Measurements from ENCODE around the gene PDGFC.
"Not testable (repeated sequence)": the region's sequence is repeated elsewhere in the genome, so short reads cannot be mapped to it uniquely, and the experiment has no call there.

PDGFC gene

GRCh38 chr4:156941940-156942548 lies 29.6 kb downstream of the PDGFC start:
- no peaks in the 10 kb centered on the region for H3K27me3 Mint-ChIP-seq
- H3K9me3 Mint-ChIP-seq, result peaks cover 8% of the 10 kb centered on the region
- no peak overlapping the region for H3K27ac Mint-ChIP-seq (ENCODE audit: low read depth)

GRCh38 chr4:156939801-156940200 lies 31.8 kb downstream of the PDGFC start:
- no peak for DNase-seq (ENCODE audit: low spot score in 2 of 2)
- Mint-ChIP-seq H3K27me3 (no peaks in the 10 kb centered on the region), H3K9me3 (peaks cover 13% of the 10 kb centered on the region), H3K4me3 (no peak overlapping the region), H3K4me1 (no peaks in the 10 kb centered on the region), H3K36me3 (ENCODE audit: insufficient read depth) (no peaks in the 10 kb centered on the region), H3K27ac (ENCODE audit: low read depth) (no peak overlapping the region)
- ATAC-seq (replicated peaks; ENCODE audit: extremely low read depth, poor library complexity, severe bottlenecking), result no peak

More at GRCh38 chr4:156941940-156942548, 29.6 kb downstream of the PDGFC start:
- H3K4me1 Mint-ChIP-seq, result no peaks in the 10 kb centered on the region
- ATAC-seq (replicated peaks; ENCODE audit: extremely low read depth, poor library complexity, severe bottlenecking) (no peak), DNase-seq (ENCODE audit: low spot score in 2 of 2) (no peak)
- no peak overlapping the region for H3K4me3 Mint-ChIP-seq
- H3K36me3 Mint-ChIP-seq (ENCODE audit: insufficient read depth), result no peaks in the 10 kb centered on the region

- DNase-seq (ENCODE audit: low spot score in 2 of 2) (no peak), ATAC-seq (replicated peaks; ENCODE audit: extremely low read depth, poor library complexity, severe bottlenecking) (no peak)
- Mint-ChIP-seq H3K36me3 (ENCODE audit: insufficient read depth) (no peaks in the 10 kb centered on the region), H3K27ac (ENCODE audit: low read depth) (no peak overlapping the region), H3K4me3 (no peak overlapping the region), H3K4me1 (no peaks in the 10 kb centered on the region), H3K9me3 (peaks cover 8% of the 10 kb centered on the region), H3K27me3 (no peaks in the 10 kb centered on the region)
Measured at GRCh38 chr4:156939139-156939538, 32.5 kb downstream of the PDGFC start.

GRCh38 chr4:156934259-156934635 lies 37.4 kb downstream of the PDGFC start:
- DNase-seq (ENCODE audit: low spot score in 2 of 2), result no peak
- no peaks in the 10 kb centered on the region for H3K27me3 Mint-ChIP-seq
- no peaks in the 10 kb centered on the region for H3K36me3 Mint-ChIP-seq (ENCODE audit: insufficient read depth)
- peaks cover 13% of the 10 kb centered on the region for H3K9me3 Mint-ChIP-seq
- ATAC-seq (replicated peaks; ENCODE audit: extremely low read depth, poor library complexity, severe bottlenecking), result no peak
- no peak overlapping the region for H3K4me3 Mint-ChIP-seq
- no peak overlapping the region for H3K27ac Mint-ChIP-seq (ENCODE audit: low read depth)
- H3K4me1 Mint-ChIP-seq, result no peaks in the 10 kb centered on the region

- no peaks in the 10 kb centered on the region for H3K27me3 Mint-ChIP-seq
- H3K9me3 Mint-ChIP-seq, result peaks cover 13% of the 10 kb centered on the region
- no peaks in the 10 kb centered on the region for H3K36me3 Mint-ChIP-seq (ENCODE audit: insufficient read depth)
- no peak for DNase-seq (ENCODE audit: low spot score in 2 of 2)
- no peak overlapping the region for H3K27ac Mint-ChIP-seq (ENCODE audit: low read depth)
- no peak overlapping the region for H3K4me3 Mint-ChIP-seq
- ATAC-seq (replicated peaks; ENCODE audit: extremely low read depth, poor library complexity, severe bottlenecking), result no peak
- H3K4me1 Mint-ChIP-seq, result no peaks in the 10 kb centered on the region
Measured at GRCh38 chr4:156933633-156934258, 37.9 kb downstream of the PDGFC start.

GRCh38 chr4:156932360-156932759 lies 39.2 kb downstream of the PDGFC start:
- not testable (repeated sequence) for H3K4me3 Mint-ChIP-seq; H3K27me3 Mint-ChIP-seq; H3K36me3 Mint-ChIP-seq (ENCODE audit: insufficient read depth); DNase-seq (ENCODE audit: low spot score in 2 of 2); H3K27ac Mint-ChIP-seq (ENCODE audit: low read depth); H3K4me1 Mint-ChIP-seq; ATAC-seq (replicated peaks; ENCODE audit: extremely low read depth, poor library complexity, severe bottlenecking)
- peaks cover 23% of the 10 kb centered on the region for H3K9me3 Mint-ChIP-seq

- no peak for DNase-seq (ENCODE audit: low spot score in 2 of 2)
- Mint-ChIP-seq H3K27ac (ENCODE audit: low read depth) (no peak overlapping the region), H3K27me3 (no peaks in the 10 kb centered on the region), H3K4me1 (no peaks in the 10 kb centered on the region), H3K36me3 (ENCODE audit: insufficient read depth) (no peaks in the 10 kb centered on the region), H3K4me3 (no peak overlapping the region), H3K9me3 (peaks cover 17% of the 10 kb centered on the region)
- ATAC-seq (replicated peaks; ENCODE audit: extremely low read depth, poor library complexity, severe bottlenecking), result no peak
Measured at GRCh38 chr4:156931267-156931666, 40.3 kb downstream of the PDGFC start.

- DNase-seq (ENCODE audit: low spot score in 2 of 2) (no peak), ATAC-seq (replicated peaks; ENCODE audit: extremely low read depth, poor library complexity, severe bottlenecking) (no peak)
- peaks cover 26% of the 10 kb centered on the region for H3K9me3 Mint-ChIP-seq
- H3K36me3 Mint-ChIP-seq (ENCODE audit: insufficient read depth), result no peaks in the 10 kb centered on the region
- no peak overlapping the region for H3K27ac Mint-ChIP-seq (ENCODE audit: low read depth)
- H3K27me3 Mint-ChIP-seq, result no peaks in the 10 kb centered on the region
- H3K4me1 Mint-ChIP-seq, result no peaks in the 10 kb centered on the region
- H3K4me3 Mint-ChIP-seq, result no peak overlapping the region
Measured at GRCh38 chr4:156929386-156930105, 42.1 kb downstream of the PDGFC start.

GRCh38 chr4:156924774-156925315 lies 46.8 kb downstream of the PDGFC start:
- Mint-ChIP-seq H3K9me3 (peaks cover 39% of the 10 kb centered on the region), H3K27ac (ENCODE audit: low read depth) (no peak overlapping the region), H3K36me3 (ENCODE audit: insufficient read depth) (no peaks in the 10 kb centered on the region), H3K4me3 (no peak overlapping the region), H3K4me1 (no peaks in the 10 kb centered on the region), H3K27me3 (no peaks in the 10 kb centered on the region)
- DNase-seq (ENCODE audit: low spot score in 2 of 2), result no peak
- no peak for ATAC-seq (replicated peaks; ENCODE audit: extremely low read depth, poor library complexity, severe bottlenecking)

GRCh38 chr4:156923525-156923924 lies 48.1 kb downstream of the PDGFC start:
- no peaks in the 10 kb centered on the region for H3K36me3 Mint-ChIP-seq (ENCODE audit: insufficient read depth)
- H3K4me3 Mint-ChIP-seq, result no peak overlapping the region
- ATAC-seq (replicated peaks; ENCODE audit: extremely low read depth, poor library complexity, severe bottlenecking) (no peak), DNase-seq (ENCODE audit: low spot score in 2 of 2) (no peak)
- peaks cover 39% of the 10 kb centered on the region for H3K9me3 Mint-ChIP-seq
- no peaks in the 10 kb centered on the region for H3K4me1 Mint-ChIP-seq
- no peaks in the 10 kb centered on the region for H3K27me3 Mint-ChIP-seq
- no peak overlapping the region for H3K27ac Mint-ChIP-seq (ENCODE audit: low read depth)

- ATAC-seq (replicated peaks; ENCODE audit: extremely low read depth, poor library complexity, severe bottlenecking) (no peak), DNase-seq (ENCODE audit: low spot score in 2 of 2) (no peak)
- Mint-ChIP-seq H3K4me1 (no peaks in the 10 kb centered on the region), H3K36me3 (ENCODE audit: insufficient read depth) (no peaks in the 10 kb centered on the region), H3K9me3 (no peaks in the 10 kb centered on the region), H3K27me3 (no peaks in the 10 kb centered on the region), H3K4me3 (no peak overlapping the region), H3K27ac (ENCODE audit: low read depth) (no peak overlapping the region)
Measured at GRCh38 chr4:156915221-156915620, 56.4 kb downstream of the PDGFC start.

- DNase-seq (ENCODE audit: low spot score in 2 of 2) (no peak), ATAC-seq (replicated peaks; ENCODE audit: extremely low read depth, poor library complexity, severe bottlenecking) (no peak)
- no peaks in the 10 kb centered on the region for H3K27me3 Mint-ChIP-seq
- H3K4me3 Mint-ChIP-seq, result no peak overlapping the region
- H3K4me1 Mint-ChIP-seq, result no peaks in the 10 kb centered on the region
- H3K27ac Mint-ChIP-seq (ENCODE audit: low read depth), result no peak overlapping the region
- peaks cover 2% of the 10 kb centered on the region for H3K36me3 Mint-ChIP-seq (ENCODE audit: insufficient read depth)
- H3K9me3 Mint-ChIP-seq, result no peaks in the 10 kb centered on the region
Measured at GRCh38 chr4:156913234-156913633, 58.4 kb downstream of the PDGFC start.

GRCh38 chr4:156909010-156909409 lies 62.6 kb downstream of the PDGFC start:
- H3K36me3 Mint-ChIP-seq (ENCODE audit: insufficient read depth), result peaks cover 2% of the 10 kb centered on the region
- H3K4me1 Mint-ChIP-seq, result no peaks in the 10 kb centered on the region
- ATAC-seq (replicated peaks; ENCODE audit: extremely low read depth, poor library complexity, severe bottlenecking), result no peak
- H3K9me3 Mint-ChIP-seq, result peaks cover 5% of the 10 kb centered on the region
- H3K4me3 Mint-ChIP-seq, result no peak overlapping the region
- no peak for DNase-seq (ENCODE audit: low spot score in 2 of 2)
- H3K27ac Mint-ChIP-seq (ENCODE audit: low read depth), result no peak overlapping the region
- H3K27me3 Mint-ChIP-seq, result no peaks in the 10 kb centered on the region
